HEK293T (cell line): ENCODE results near the gene LYSMD4.

Source experiments
- ARNT ChIP-seq: fragments of 450-650 bp; IDR thresholded peaks from 2 replicates; pipeline ENCODE4 v1.6.1; 2017; ENCODE audit warnings: mild to moderate bottlenecking
- BHLHE40 ChIP-seq: fragments of 450-650 bp; IDR thresholded peaks from 2 replicates; pipeline ENCODE4 v1.6.1; 2016; ENCODE audit warnings: mild to moderate bottlenecking, moderate library complexity, borderline replicate concordance
- ELF4 ChIP-seq: fragments of 450-650 bp; IDR thresholded peaks from 2 replicates; pipeline ENCODE4 v1.6.1; 2017; ENCODE audit warnings: antibody characterized with exemption
- FOXM1 ChIP-seq: fragments of 450-650 bp; IDR thresholded peaks from 2 replicates; pipeline ENCODE4 v1.6.1; 2017; ENCODE audit warnings: mild to moderate bottlenecking, borderline replicate concordance
- LEF1 ChIP-seq: fragments of 450-650 bp; IDR thresholded peaks from 2 replicates; pipeline ENCODE4 v1.6.1; 2017; ENCODE audit warnings: mild to moderate bottlenecking, borderline replicate concordance
- NFRKB ChIP-seq: fragments of 450-650 bp; IDR thresholded peaks from 2 replicates; pipeline ENCODE4 v1.6.1; 2016; ENCODE audit warnings: mild to moderate bottlenecking, moderate library complexity
- SP1 ChIP-seq: fragments of 450-650 bp; IDR thresholded peaks from 2 replicates; pipeline ENCODE4 v1.6.1; 2017
- SUZ12 ChIP-seq: fragments of 450-650 bp; IDR thresholded peaks from 2 replicates; pipeline ENCODE4 v1.6.1; 2016; ENCODE audit warnings: mild to moderate bottlenecking

GRCh38 chr15:99741835-99742234 is 8.6 kb upstream of the LYSMD4 start:
- TF ChIP-seq BHLHE40 (no peak), NFRKB (no peak), ELF4 (no peak), FOXM1 (no peak), SUZ12 (no peak), ARNT (no peak), LEF1 (no peak), SP1 (no peak)
